Upper lobe of left lung (tissue), 4 donors: ENCODE data around the gene HSFX4.
"Not testable (repeated sequence)": the region's sequence is repeated elsewhere in the genome, so short reads cannot be mapped to it uniquely, and the experiment has no call there.

Source experiments
- CTCF ChIP-seq, 6 experiments: fragments of 450-650 bp in 4 of 6; fragments of 200-600 bp in 2 of 6; sonication (generic) in 2 of 6; IDR thresholded peaks; one replicate each; pipeline ENCODE4 v1.5.1; 2016 to 2019; ENCODE audit warnings: antibody characterized with exemption in 6 of 6
- EP300 ChIP-seq, 4 donors: sonication (generic); formaldehyde crosslinking; IDR thresholded peaks; one replicate each; pipeline ENCODE4 v1.5.1; 2017; ENCODE audit warnings: antibody characterized with exemption in 4 of 4, control low read depth in 2 of 4
- POLR2A ChIP-seq, 4 donors: fragments of 450-650 bp; IDR thresholded peaks; one replicate each; pipeline ENCODE4 v1.5.1; 2016 to 2017; ENCODE audit warnings: antibody characterized with exemption in 4 of 4, mild to moderate bottlenecking in 2 of 4

- TF ChIP-seq CTCF, EP300, POLR2A (IDR thresholded peaks at IDR 0.05): not testable (repeated sequence)
These were observed 3.6 kb downstream of the HSFX4 start for GRCh38 chrX:149932970-149933369.
